Transverse colon (tissue), 4 donors: Measurements from ENCODE around the gene LAMP1. TPM values are rescaled to one million over a fixed set of nuclear protein-coding genes. Genes with fewer than 3 reads are reported as not detected.

Experiments
- DNase-seq: peaks from one replicate; pipeline ENCODE4 v3.0.0-alpha.2; 2019
- H3K27ac ChIP-seq, 4 donors: fragments of 200-600 bp; sonication (generic); 2 replicates each; pipeline ENCODE4 v1.5.1; 2016 to 2018; ENCODE audit warnings: inconsistent platforms in 4 of 4
- H3K27me3 ChIP-seq: fragments of 200-600 bp; sonication (generic); 2 replicates; pipeline ENCODE4 v1.5.1; 2017; ENCODE audit warnings: inconsistent platforms
- H3K36me3 ChIP-seq, 4 donors: fragments of 200-600 bp; sonication (generic); 2 replicates each; pipeline ENCODE4 v1.5.1; 2017 to 2019; ENCODE audit warnings: inconsistent platforms in 4 of 4
- H3K4me1 ChIP-seq, 4 donors: fragments of 200-600 bp; sonication (generic); 2 replicates each; pipeline ENCODE4 v1.5.1; 2017 to 2020; ENCODE audit warnings: inconsistent platforms in 4 of 4
- H3K4me3 ChIP-seq, 4 donors: fragments of 200-600 bp; sonication (generic); 1 replicate in 1 of 4; 2 replicates in 3 of 4; pipeline versions ENCODE4 v1.5.1 to v1.6.1; 2017 to 2019; ENCODE audit warnings: inconsistent platforms in 4 of 4
- H3K9me3 ChIP-seq, 2 donors: fragments of 200-600 bp; sonication (generic); 2 replicates each; pipeline ENCODE4 v1.5.1; 2017 to 2019; ENCODE audit warnings: inconsistent platforms in 2 of 2
- EP300 ChIP-seq: sonication (generic); formaldehyde crosslinking; IDR thresholded peaks from one replicate; pipeline ENCODE4 v1.6.1; 2017; ENCODE audit warnings: antibody characterized with exemption, low read depth
- POLR2A ChIP-seq: fragments of 450-650 bp; IDR thresholded peaks from one replicate; pipeline ENCODE4 v1.6.1; 2016; ENCODE audit warnings: antibody characterized with exemption, mild to moderate bottlenecking, moderate library complexity
- POLR2AphosphoS5 ChIP-seq, 3 donors: sonication (generic); formaldehyde crosslinking; IDR thresholded peaks; one replicate each; pipeline ENCODE4 v1.6.1; 2016; ENCODE audit warnings: antibody characterized with exemption in 3 of 3
- WGBS, 2 donors: methylation state at CpG; one replicate each; pipeline ENCODE4 v1.1.5; 2018; ENCODE audit warnings: low coverage in 1 of 2; 5-methylcytosine and 5-hydroxymethylcytosine counted together
- in situ Hi-C, 4 donors: fragments of 200-750 bp; cut with MboI; loops; one replicate each; pipeline versions ENCODE4 v1.15.0 to v1.15.1; 2017; ENCODE audit warnings: low sequenced_read_pairs in 3 of 4, low pct_ligation_motif_present in 1 of 4, low pct_unique_long_range_greater_than_20kb in 1 of 4
- intact Hi-C: fragments of 100-400 bp; cut with DNase I; formaldehyde crosslinking; loops from one replicate; pipeline ENCODE4 v1.15.1; 2023; ENCODE audit warnings: low total_unique reads
- total RNA-seq, 4 donors: library from RNA; depleted of rRNA; stranded (reverse); fragments of >200 nt; gene quantifications; one replicate each; pipeline ENCODE4 v1.1.0, GENCODE V29; 2016
- TF ChIP-seq, protein P1 (sequence below), 5 experiments: fragments of 200-600 bp in 3 of 5; fragments of 450-650 bp in 2 of 5; sonication (generic) in 3 of 5; IDR thresholded peaks; 1 replicate in 2 of 5; 2 replicates in 3 of 5; pipeline ENCODE4 v1.5.1; 2016 to 2017; ENCODE audit warnings: antibody characterized with exemption in 5 of 5, inconsistent platforms in 3 of 5, mild to moderate bottlenecking in 2 of 5, moderate library complexity in 1 of 5

The LAMP1 gene
- total RNA-seq, 4 donors from 2014 or later = 69.5 to 149 (median 103) TPM

- intact Hi-C loops (no loop called here), in situ Hi-C loops (loop anchor here in 1 of 4 donors (25.0 kb wide), 1 partner anchor 96 kb away; no protein-coding TSS in a partner anchor)
- Histone ChIP-seq H3K36me3 (no peaks in the 10 kb centered on the region), H3K9me3 (no peaks in the 10 kb centered on the region), H3K27me3 (peaks cover 38% of the 10 kb centered on the region), H3K4me1 (peaks cover 1 to 9% (median 3%) of the 10 kb centered on the region in 4 donors), H3K4me3 (no peak overlapping the region), H3K27ac (no peak overlapping the region)
- no peak for DNase-seq
- TF ChIP-seq EP300 = no peak
- no peak for TF ChIP-seq POLR2A
- TF ChIP-seq, protein P1, sequence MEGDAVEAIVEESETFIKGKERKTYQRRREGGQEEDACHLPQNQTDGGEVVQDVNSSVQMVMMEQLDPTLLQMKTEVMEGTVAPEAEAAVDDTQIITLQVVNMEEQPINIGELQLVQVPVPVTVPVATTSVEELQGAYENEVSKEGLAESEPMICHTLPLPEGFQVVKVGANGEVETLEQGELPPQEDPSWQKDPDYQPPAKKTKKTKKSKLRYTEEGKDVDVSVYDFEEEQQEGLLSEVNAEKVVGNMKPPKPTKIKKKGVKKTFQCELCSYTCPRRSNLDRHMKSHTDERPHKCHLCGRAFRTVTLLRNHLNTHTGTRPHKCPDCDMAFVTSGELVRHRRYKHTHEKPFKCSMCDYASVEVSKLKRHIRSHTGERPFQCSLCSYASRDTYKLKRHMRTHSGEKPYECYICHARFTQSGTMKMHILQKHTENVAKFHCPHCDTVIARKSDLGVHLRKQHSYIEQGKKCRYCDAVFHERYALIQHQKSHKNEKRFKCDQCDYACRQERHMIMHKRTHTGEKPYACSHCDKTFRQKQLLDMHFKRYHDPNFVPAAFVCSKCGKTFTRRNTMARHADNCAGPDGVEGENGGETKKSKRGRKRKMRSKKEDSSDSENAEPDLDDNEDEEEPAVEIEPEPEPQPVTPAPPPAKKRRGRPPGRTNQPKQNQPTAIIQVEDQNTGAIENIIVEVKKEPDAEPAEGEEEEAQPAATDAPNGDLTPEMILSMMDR (IDR thresholded peaks at IDR 0.05) = no peak
- TF ChIP-seq POLR2AphosphoS5 (IDR thresholded peaks at IDR 0.05) = no peak
- 69 to 100% methylated on average over 1 to 2 of the region's 2 CpGs for WGBS, 2 donors
These were observed 5.9 kb upstream of the LAMP1 start for GRCh38 chr13:113291129-113291528.

- no peak for TF ChIP-seq POLR2AphosphoS5 (IDR thresholded peaks at IDR 0.05)
- TF ChIP-seq POLR2A = no peak
- no peak for TF ChIP-seq EP300
- TF ChIP-seq, protein P1 (IDR thresholded peaks at IDR 0.05) = no peak
- no peaks in the 10 kb centered on the region for H3K36me3 ChIP-seq
- in situ Hi-C loops (loop anchor here in 1 of 4 donors (25.0 kb wide), 1 partner anchor 95 kb away; no protein-coding TSS in a partner anchor), intact Hi-C loops (no loop called here)
- H3K4me3 ChIP-seq = peak overlapping the region in 2 of 4 donors; percentile 11 to 30
- peaks cover 3 to 15% (median 4%) of the 10 kb centered on the region in 4 donors for H3K4me1 ChIP-seq
- H3K27ac ChIP-seq = peak overlapping the region in 1 of 4 donors; percentile 6
- H3K27me3 ChIP-seq = peaks cover 38% of the 10 kb centered on the region
- H3K9me3 ChIP-seq = no peaks in the 10 kb centered on the region
- 7 to 12% methylated on average over 9 to 22 of the region's 22 CpGs for WGBS, 2 donors
- no peak for DNase-seq
These were observed 4.8 kb upstream of the LAMP1 start for GRCh38 chr13:113292021-113292862.

GRCh38 chr13:113293686-113294085 lies 3.4 kb upstream of the LAMP1 start:
- no peak for DNase-seq
- TF ChIP-seq, protein P1 (IDR thresholded peaks at IDR 0.05) = no peak
- no peak for TF ChIP-seq POLR2A
- TF ChIP-seq POLR2AphosphoS5 (IDR thresholded peaks at IDR 0.05) = no peak
- TF ChIP-seq EP300 = no peak
- no peak overlapping the region for H3K27ac ChIP-seq
- H3K36me3 ChIP-seq = no peaks in the 10 kb centered on the region
- intact Hi-C loops (no loop called here), in situ Hi-C loops (loop anchor here in 1 of 4 donors (25.0 kb wide), 1 partner anchor 94 kb away; no protein-coding TSS in a partner anchor)
- H3K9me3 ChIP-seq = no peaks in the 10 kb centered on the region
- WGBS, 2 donors = 82 to 89% methylated on average over 8 to 9 of the region's 9 CpGs
- H3K4me3 ChIP-seq = no peak overlapping the region
- H3K4me1 ChIP-seq = peaks cover 3 to 26% (median 13%) of the 10 kb centered on the region in 4 donors
- peaks cover 32% of the 10 kb centered on the region for H3K27me3 ChIP-seq

DNA sequence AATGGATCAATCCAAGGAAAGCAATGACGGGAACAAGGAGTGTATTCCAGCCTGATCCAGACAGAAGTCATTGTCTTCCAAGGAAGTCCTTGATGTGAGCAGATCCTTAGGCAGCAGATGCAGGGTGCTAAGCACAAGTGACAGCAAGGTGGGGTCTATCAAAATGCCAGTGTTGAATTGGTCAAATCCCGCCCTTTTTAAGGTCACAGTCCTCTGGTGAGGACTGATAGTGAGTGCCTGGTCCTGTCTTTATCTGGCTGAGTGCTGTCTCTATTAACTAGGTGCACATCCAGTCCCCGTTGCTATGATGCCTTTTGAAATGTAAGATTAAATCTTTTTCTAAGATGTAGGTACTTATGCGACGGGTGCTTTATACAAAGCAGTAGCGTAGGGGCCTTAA lies 1.3 kb upstream of the LAMP1 start:
- intact Hi-C loops = no loop called here
- Histone ChIP-seq H3K9me3 (no peaks in the 10 kb centered on the region), H3K27me3 (peaks cover 21% of the 10 kb centered on the region), H3K36me3 (no peaks in the 10 kb centered on the region), H3K4me3 (no peak overlapping the region), H3K27ac (no peak overlapping the region), H3K4me1 (peaks cover 3 to 31% (median 16%) of the 10 kb centered on the region in 4 donors)
- DNase-seq = no peak
- WGBS, 2 donors = 91% methylated on average over 5 to 6 of the region's 6 CpGs
- TF ChIP-seq POLR2AphosphoS5 (IDR thresholded peaks at IDR 0.05) = no peak
- TF ChIP-seq, protein P1 (IDR thresholded peaks at IDR 0.05) = no peak
- no peak for TF ChIP-seq EP300
- no peak for TF ChIP-seq POLR2A
- in situ Hi-C loops = loop anchor here in 1 of 4 donors (25.0 kb wide), 1 partner anchor 92 kb away; no protein-coding TSS in a partner anchor
